HL-60/S4 treated with retinoic acid at 250 ng/mL for 4 days and 3 days (cell line): ENCODE measurements around the gene FAM3B.

Source experiments
- in situ Hi-C: fragments of 300-500 bp; cut with MboI; formaldehyde crosslinking; loops from 2 replicates; pipeline ENCODE4 v1.7.0; 2022; ENCODE audit warnings: low sequenced_read_pairs

FAM3B gene

DNA sequence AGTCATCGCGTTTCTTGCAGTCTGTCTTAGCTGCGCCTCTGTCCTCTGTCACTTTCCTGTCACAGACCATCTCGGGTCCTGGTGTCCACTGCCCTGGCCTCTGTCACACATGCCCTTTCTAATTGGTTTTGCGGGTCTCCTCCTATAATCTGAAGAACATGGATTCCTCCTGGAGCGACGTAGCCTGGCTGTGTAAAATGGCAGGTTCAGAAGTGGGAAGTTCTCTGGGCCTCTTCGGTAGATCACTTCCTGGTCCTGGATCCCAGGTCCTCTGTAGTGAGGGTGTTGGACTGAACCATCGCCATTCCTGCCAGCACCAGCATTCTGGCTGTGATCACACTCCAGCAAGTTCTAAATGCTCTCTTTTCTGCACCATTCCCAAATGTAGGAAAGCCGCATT lies 857 bp downstream of the FAM3B start:
- in situ Hi-C loops, result no loop called here

DNA sequence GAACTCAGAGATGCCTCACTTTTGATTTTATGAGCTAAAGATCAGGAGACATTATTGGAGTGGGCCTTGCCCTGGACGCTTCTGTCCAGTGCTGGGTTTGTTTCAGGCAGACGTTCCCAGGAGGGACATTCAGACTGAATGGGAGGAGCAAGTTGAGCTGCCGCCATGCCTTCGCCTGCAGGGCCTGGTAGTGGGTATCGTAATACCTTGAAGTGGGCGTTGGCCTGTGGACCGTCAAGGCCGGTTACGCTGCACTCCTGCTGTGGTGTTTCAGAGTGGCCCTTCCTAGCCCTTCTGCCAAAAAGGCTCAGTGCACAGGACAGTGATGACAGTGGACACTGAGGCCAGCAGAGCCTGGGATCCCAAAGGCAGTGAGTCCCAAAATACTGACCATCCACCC lies 1.6 kb downstream of the FAM3B start:
- in situ Hi-C loops, result no loop called here

DNA sequence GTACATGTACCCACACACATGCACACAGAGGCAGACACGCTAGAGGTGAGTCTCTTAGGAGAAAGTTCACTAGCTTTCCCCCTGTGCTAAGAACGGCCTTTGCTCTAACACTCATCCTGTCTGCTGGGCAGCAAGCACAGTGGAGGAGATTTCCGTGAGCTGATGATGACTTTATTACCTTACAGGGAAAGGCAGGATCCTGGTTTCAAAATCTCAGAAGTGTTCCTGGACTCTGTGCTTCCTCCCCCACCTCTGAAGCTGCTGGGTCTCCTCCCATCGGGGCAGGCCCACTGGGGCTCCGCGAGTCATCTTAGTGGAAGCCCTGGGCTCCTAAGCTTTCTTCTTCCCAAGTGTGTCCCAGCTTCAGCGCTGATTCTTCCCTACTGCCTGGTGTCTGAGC lies 2.7 kb downstream of the FAM3B start:
- in situ Hi-C loops, result no loop called here

DNA sequence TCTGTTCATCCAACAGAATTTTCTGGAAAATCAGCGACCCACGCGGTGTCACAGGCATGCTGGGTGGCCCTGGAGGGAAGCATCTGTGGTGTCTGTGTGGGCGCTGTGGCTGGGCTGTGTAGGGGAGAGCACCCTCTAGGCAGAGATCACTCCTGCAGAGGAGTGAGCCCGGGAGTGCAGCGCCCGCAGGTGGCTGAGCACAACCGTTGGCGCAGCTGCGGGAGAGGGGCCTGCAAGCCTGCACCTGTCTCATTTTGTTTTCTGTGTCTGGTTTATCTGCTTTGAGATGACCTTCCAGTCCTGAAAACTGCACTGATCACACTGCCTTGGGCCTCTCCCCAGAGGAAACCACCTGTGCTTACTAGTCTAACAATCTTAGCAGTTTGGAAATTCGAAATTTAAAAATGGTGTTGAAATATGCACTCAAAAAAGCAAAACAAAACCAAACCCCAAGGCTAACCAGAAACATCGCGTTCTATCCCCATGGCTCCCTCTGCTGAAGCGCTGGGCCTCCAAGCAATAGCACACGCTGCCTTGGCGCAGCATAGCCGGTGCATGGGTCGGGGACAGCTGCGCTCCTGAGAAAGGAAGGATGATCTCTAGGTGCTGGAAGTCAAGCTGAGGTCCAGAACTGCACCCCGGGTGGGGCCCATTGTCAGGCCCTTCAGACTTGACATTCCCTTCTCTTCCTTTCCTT lies 4.8 kb downstream of the FAM3B start:
- in situ Hi-C loops, result no loop called here

DNA sequence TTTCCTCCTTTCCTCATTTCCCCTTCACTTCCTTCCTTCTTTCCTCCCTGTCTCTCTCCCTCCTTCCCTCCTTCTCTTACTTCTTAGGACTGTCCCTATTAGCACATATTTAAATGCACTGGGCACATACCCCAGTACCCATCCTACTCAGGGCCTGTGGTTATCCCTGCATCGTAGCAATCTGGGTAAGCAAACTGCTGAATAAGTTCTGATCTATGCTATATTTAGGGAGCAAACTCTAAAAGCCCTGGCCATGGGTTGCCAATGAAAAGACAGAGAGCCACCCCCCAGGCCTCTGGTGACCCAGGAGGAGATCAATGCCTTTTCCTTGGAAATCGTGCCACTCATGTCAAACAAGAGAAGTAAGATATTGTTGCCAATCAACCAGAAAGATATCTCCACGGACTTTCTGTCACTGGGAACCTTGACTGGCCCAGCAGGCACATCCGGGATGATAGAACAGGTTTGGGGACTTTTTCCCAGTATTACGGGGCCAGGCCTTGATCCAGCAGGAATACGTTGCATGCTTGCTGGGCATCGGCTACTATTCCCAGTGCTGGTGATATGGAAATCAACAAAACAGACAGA lies 5.4 kb downstream of the FAM3B start:
- in situ Hi-C loops, result no loop called here

DNA sequence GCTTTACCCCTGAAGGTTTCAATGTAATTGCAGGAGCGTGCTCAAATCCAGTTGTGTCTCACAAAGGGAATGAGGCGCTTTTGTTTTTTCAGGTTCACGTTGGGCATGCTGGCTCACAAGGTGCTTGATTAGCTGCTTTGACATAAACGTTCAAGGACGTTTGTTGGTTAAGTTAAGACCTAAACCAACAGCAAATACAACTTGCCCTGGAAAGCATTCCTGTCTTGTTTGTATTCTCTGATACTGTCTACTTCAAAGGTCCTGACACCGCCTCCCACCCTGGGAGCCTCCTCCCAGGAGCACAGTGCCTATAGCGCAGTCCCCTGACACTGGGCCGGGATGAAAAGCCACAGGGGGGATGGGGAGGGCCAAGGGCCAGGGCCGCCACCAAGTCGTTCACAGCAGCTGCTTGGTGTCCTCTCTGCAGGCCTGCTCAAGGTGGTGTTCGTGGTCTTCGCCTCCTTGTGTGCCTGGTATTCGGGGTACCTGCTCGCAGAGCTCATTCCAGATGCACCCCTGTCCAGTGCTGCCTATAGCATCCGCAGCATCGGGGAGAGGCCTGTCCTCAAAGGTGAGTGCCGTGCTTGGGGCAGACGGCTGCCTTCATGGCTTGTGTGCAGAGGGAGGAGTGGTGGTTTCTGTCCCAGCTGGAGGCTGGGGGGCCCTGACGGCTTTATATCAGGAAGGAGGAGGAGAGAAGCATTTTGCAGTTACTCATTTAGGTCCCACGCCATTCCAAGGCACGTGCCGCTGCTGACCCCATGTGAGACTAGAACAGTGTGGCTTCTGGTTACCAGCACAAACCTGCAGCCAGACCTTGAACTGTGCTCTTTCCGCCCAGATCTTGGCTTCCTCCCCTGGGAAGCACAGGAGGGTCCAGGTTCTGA lies 6.1 kb downstream of the FAM3B start:
- in situ Hi-C loops, result no loop called here

DNA sequence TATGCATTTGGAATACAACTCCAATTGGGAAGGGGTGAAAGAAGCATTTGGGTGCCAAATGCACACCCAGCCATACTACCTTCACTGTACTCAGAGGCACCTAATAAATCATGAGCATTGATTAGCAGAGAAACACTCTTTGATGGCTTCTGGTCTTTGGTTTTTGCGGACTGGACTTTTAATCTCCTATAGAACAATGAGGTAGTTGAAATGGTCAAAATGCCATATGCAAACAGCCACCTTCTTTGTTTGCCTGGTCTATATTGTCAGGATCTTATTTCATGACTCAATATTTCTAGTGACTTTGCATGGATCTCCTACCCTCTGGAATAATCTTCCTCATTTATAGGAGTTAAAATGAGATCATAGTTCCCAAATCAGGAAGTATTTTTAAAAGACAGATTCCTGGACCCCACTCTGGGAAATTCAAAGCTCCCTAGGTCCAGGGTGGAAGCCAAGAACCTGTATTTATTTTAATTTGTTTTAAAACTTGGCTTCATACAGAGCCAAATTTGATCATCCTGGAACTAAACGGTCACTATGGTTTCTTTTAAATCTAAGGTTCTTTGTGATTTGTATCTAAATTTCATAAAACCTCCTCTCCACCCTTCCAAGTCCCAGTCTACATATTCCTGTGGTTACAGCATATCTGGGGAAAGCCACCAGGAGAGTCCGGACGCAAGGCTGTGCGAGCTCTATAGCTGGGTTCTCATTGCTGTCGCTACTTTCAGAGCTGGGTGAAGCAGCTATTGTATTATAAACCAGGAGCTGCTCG lies 8.7 kb downstream of the FAM3B start:
- in situ Hi-C loops, result no loop called here

DNA sequence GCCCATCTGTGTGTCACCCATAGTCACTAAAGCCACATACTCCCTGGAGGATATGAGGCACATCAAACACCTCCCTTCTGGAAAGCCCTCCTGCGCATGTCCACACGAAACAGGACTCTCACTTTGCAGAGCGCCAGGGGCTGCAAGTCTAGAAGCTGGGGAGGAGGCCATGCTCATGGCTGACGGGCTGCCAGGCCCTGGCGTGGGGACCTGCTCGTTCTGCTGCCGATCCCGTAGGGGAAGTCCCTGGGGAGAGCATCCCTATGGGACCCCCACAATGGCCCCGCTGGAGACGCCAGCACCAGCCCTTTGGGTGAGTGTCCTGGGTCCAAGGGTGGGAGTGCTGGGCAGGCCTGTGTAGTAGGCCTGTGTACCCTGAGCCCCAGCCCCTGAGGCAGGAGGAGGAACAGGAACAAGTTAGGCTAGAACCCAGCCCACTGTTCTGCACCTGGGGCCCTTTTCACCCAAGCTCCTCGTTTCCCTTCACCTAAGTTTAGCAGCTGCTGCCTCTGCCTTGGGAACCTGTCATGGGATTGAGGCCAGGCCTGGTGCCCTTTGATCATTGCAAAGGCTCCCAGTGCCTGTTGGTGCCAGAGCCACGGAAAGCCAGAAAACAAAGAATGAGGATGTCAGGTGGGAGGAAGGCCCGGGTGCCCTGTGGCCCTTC lies 9.9 kb downstream of the FAM3B start:
- in situ Hi-C loops, result no loop called here

DNA sequence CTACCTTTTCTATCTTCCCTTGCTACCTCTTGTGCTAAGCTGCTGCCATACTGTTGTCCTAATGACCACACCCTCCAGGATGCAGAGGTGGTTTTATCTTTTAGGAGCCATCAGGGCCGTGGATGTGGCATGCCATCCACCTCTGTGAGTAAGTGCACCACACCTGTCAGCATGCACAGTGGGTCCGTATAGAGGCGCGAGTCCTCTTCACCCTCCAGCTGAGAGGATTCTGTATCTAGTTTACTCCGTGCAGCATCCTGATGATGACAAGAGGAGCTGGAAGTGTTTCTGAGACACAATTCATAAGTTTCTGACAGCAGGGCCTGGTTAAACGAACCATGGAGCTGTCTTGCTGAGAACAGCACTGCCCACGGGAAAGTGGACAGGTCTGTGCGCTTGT lies 11.2 kb downstream of the FAM3B start:
- in situ Hi-C loops, result no loop called here

DNA sequence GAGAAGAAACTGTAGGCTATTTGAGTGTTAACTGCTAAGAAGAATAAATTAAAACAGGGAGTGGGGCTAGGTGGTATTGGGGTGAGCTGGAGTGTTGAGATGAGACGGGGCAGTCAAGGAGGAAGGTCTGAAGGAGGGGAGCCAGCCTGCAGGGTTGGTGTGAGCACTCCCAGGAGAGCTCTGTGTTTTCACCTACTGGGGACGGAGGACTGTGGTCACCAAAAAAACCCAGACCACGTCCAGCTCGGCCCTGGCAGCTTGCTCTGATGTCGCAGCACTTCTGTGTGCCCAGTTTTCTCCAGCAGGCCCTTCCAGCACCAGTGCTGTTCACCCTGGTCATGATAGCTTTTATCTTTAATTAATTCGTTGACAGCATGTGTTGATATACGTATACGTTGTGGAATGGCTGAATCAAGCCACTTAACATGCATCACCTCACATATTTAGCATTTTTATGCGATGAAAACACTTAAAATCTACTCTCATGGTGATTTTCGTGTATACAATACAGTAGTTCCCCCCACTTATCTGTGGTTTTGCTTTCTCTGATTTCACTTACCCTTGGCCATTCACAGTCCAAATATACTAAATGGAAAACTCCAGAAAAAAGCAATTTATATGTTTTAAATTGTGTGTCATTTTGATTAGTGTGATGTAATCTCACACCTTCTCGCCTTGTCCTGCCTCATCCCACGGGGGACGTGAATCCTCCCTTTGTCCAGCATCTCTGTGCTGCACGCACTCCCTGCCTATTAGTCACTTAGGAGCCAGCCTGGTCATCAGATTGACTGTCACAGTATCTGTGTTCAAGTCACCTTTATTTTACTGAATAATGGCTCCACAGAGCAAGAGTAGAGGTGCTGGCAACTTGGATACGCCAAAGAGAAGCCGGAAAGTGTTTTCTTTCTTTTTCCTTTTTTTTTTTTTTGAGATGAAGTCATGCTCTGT lies 12.3 kb downstream of the FAM3B start:
- in situ Hi-C loops, result no loop called here

DNA sequence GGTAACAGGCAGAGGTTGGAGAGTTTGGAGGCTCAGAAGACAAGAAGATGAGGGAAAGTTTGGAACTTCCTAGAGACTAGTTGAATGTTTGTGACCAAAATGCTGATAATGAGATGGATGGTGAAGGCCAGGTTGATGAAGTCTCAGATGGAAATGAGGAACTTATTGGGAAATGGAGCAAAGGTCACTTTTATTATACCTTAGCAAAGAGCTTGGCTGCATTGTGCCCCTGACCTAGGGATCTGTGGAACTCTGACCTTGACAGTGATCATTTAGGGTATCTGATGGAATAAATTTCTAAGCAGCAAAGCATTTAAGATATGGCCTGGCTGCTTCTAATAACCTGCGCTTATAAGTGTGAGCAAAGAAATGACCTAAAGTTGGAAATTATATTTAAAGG lies 17.2 kb downstream of the FAM3B start:
- in situ Hi-C loops, result no loop called here

DNA sequence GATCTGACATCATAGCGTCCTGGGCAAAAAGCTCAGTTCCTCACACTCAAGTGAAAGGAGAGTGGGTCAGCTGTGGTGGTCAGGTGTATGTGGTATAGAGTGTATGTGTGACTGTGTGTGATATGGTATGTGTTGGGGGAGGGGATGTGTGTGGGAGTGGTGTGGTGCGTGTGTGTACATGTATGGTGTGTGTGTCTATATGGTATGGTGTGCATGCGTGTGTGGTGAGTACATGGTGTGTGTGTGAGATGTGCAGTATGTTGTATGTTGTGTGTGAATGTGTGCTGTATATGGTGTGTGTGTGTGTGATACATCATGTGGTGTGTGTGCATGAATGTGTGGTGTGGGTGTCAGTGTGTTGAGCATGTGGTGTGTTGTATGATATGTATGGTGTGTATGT lies 20.9 kb downstream of the FAM3B start:
- in situ Hi-C loops, result no loop called here

DNA sequence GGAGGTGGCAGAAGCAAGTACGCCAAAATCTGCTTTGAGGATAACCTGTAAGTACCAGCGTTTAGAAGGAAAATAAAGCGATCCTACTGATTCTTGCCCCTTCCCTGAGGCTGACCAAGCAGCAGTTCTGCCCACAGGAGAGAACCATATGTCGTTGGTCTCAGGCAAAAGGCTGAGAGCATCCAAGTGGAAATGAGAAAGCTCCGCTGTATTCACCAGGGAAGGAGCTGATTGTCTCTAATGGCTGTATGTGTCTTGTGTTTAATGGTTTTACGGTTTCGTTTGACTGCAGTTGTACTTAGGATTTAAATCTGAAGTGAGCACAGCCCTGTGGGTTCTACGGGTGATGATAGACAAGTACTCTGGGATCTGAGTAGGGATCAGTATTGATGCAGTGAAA lies 21.9 kb downstream of the FAM3B start:
- in situ Hi-C loops, result no loop called here

DNA sequence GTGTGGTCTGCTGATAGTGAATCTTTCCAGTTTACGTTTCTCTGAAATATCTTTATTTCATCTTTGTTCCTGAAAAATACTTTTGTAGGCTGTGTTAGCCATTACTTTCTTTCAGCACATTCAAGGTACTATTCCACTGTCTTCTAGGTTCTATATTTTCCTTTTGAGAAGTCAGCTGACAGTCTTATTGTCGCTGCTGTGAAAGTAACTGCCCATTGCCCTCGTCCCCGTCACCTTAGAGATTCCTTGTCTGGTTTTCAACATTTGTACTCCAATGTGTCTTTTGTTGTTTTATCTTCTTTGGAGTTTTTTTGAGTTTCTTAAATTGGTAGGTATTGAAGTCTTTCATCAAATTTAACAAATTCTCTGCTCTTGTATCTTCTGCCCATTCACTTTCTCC lies 25.4 kb downstream of the FAM3B start:
- in situ Hi-C loops, result no loop called here

DNA sequence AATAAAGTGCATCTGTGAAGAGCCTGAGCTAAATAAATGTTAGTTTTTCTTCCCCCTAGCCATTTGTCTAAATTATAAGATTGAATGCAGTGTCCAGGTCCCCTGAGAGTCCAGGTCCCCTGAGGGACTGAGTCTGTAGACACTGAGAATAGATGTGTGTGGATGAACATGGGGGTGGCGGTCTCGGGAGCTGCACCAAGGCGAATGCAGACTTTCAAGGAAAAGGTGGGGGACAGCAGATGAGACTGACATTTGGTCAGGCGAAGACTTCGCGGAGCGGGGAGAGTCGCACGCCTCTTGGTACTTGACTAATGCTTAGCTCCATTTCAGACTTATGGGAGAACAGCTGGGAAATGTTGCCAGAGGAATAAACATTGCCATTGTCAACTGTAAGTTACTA lies 27.5 kb downstream of the FAM3B start:
- in situ Hi-C loops, result no loop called here

DNA sequence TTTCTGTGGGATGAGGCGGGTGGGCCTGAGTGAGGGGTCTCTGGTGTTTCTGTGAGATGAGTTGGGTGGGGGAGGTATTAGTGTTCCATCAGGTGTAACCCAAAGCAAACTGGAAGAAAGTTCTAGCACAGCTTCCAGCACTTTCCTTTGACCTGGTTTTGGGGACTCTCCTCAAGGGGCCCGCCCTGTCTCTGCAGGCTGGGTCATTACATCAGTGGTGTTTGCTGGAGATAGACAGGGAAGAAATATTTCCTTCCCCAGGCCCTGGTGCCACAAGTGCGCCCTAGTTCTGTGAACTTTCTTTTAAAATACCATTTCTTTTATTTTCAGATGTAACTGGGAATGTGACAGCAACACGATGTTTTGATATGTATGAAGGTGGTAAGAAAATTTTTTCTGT lies 28.8 kb downstream of the FAM3B start:
- in situ Hi-C loops, result no loop called here

DNA sequence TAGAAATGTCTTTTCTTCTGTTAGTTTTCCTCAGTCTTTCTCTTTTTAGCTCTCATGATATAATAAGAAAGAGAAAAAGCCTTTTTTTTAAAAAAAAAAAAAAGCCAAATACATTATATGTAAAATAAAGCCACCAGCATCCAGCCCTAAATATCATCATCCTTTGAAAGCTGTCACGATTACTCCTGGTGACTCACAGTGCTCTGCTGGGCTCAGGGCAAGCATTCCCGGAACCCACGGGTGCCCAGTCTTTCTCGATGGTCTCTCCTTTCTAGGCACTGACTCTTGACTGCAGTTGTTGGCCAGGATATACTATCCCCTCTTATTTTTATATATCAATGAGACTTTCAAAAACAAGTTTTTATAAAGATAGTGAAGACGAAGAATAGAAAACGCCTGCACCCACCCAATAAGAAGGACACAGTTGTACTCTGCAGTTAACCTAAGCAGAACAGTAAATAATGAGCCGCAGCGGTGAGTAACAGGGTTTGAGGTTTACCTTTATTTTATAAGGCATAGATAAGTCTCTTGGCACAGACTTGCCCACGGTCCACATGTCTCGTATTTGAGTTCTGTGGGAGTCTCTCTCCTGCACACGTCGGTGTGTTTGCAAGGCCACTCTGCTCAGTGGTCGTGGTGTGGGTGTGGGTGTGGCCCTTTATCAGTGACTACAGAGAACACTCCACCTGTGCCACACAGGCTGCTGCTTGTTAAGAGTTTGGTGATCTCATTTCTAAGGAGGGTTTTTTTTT lies 29.5 kb downstream of the FAM3B start:
- in situ Hi-C loops, result no loop called here

DNA sequence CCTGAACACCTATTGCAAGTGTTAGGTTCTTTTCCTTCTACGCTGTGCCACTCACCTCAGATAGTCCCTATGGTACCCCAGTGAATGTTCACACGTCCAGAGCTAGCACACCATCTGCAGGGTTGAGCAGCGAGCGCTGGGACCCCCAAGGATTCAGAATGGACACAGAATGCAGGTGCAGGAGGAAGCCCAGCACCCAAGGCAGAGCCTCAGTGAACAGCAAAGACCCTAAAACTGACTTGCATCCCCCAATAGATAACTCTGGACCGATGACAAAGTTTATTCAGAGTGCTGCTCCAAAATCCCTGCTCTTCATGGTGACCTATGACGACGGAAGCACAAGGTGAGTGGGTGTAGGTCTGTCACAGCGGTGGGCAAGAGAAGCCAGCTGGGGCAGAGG lies 30.2 kb downstream of the FAM3B start:
- in situ Hi-C loops, result no loop called here

DNA sequence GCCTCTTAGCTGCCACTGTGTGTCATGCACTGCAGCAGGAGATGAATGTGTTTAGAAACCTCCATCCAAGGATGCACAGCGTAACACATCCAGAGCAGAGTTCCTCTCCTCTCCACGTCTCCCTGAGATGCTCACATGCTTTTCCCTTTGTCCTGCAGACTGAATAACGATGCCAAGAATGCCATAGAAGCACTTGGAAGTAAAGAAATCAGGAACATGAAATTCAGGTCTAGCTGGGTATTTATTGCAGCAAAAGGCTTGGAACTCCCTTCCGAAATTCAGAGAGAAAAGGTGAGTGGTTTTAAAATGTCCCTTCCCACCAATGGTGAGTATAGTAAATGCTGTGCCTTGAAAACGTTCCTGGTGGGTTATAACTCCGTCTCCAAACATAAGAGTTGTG lies 31.8 kb downstream of the FAM3B start:
- in situ Hi-C loops, result no loop called here
